ENCODE results near the gene DUSP2. TPM values are rescaled to one million over a fixed set of nuclear protein-coding genes. Genes with fewer than 3 reads are reported as not detected.

DUSP2 gene
- total and polyA plus RNA-seq, 8 donors, result 0.82 to 5.7 (median 1.7) TPM

DNA sequence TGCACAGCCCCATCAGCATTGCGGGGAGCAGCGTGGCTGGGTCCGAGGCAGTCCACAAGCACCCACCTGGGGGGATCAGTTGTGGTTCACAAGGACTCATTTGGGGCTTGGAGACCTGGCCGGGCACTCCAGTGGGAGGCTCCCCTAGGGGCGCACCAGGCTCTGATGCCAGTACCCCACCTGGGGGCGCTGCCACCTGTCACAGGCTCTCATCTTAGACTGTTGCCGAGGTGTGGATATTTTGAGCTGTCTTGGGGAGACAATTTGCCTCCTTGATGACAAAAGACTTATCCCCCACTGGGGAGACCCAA lies 31.9 kb downstream of the DUSP2 start:
- H3K27me3 ChIP-seq, result peaks cover 18 to 48% of the 10 kb centered on the region in 2 donors
- peak in 2 of 4 donors; percentile 32 to 53 for DNase-seq
- H3K27ac ChIP-seq, result no peak overlapping the region
- H3K4me3 ChIP-seq, result no peak overlapping the region
- H3K9me3 ChIP-seq, result no peaks in the 10 kb centered on the region
- ATAC-seq, result no peak
- intact Hi-C loops (cut with DNase I), result no loop called here
- no peaks in the 10 kb centered on the region for H3K36me3 ChIP-seq
- TF ChIP-seq, protein P1, sequence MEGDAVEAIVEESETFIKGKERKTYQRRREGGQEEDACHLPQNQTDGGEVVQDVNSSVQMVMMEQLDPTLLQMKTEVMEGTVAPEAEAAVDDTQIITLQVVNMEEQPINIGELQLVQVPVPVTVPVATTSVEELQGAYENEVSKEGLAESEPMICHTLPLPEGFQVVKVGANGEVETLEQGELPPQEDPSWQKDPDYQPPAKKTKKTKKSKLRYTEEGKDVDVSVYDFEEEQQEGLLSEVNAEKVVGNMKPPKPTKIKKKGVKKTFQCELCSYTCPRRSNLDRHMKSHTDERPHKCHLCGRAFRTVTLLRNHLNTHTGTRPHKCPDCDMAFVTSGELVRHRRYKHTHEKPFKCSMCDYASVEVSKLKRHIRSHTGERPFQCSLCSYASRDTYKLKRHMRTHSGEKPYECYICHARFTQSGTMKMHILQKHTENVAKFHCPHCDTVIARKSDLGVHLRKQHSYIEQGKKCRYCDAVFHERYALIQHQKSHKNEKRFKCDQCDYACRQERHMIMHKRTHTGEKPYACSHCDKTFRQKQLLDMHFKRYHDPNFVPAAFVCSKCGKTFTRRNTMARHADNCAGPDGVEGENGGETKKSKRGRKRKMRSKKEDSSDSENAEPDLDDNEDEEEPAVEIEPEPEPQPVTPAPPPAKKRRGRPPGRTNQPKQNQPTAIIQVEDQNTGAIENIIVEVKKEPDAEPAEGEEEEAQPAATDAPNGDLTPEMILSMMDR (IDR thresholded peaks at IDR 0.05), result no peak
- peaks cover 4 to 15% of the 10 kb centered on the region in 2 donors for H3K4me1 ChIP-seq

DNA sequence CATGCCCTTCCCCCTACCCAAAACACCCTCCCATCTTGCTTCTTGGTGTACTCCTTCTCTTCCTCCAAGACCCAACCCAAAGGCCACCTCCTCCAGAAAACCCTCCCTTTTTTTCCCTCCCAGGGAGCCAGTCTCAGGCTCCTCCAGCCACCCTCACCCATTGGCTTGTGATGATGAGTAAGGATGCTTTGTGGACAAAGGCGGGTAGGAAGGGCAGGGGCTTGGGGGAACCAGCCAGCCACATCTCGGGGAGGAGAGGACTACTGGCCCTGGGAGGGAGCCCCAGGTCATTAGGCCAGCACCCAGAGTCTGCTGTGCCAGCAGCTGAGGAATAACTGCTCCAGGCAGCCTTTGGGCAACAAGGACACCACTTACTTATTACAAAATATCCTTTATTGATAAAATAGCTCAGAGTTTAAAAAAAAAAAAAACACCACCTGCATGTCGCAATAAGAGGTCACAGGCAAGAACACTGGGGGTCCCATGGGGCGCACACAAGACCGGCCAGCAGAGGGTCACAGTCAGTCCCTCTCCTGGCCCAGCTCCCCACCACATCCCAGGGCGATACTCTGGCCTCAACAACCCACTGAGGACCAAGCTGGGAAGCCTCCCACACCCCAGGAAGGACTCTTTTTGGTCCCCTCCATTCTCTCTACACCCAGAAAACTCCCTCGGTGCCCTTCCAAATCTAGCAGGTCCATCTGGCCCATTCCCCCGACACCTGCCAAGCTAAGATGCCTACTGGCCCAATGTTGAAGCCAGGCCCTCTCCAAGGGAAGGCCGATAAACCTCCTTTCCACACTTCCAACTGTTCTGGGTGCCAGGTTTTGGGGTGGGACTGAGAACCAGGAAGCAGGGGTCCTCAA lies 32.5 kb downstream of the DUSP2 start:
- no peaks in the 10 kb centered on the region for H3K36me3 ChIP-seq
- no peaks in the 10 kb centered on the region for H3K9me3 ChIP-seq
- no peak overlapping the region for H3K4me3 ChIP-seq
- TF ChIP-seq, protein P1 (IDR thresholded peaks at IDR 0.05), result no peak
- ATAC-seq, result no peak
- intact Hi-C loops (cut with DNase I), result no loop called here
- H3K27ac ChIP-seq, result no peak overlapping the region
- peak in 1 of 4 donors; percentile 23 for DNase-seq
- peaks cover 4 to 15% of the 10 kb centered on the region in 2 donors for H3K4me1 ChIP-seq
- H3K27me3 ChIP-seq, result peaks cover 18 to 48% of the 10 kb centered on the region in 2 donors

DNA sequence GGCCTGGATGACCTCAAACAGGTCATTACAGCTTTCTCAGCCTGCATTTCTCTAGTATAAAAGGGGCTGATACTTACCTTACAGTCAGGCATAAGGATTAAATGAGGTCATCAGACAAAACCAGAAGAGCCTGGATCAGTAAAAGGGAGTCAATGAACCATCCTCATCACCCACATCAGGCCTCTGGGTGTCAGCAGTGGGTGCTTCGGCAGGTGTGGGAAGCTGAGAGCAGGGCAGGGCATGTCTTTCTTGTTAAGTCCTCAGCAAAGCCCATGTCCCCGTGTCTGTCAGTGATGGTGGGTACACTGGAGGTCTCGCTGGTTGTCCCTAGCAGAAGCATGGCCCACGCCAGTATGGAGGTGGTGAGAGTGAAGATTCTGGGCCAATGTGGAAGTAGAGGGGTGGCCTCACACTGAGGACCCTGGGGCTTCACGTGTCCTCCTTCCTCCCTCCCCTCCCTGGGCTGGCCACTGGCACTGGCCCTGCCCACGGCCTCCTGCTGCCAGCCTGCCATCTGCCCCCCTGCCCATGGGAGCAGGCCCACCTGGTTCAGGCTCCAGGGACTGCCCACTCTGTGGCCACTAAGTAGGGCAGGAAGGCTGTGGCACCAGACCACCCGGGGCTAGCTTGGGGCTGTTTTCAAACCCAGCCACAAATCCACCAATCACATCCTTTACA lies 33.3 kb downstream of the DUSP2 start:
- no peaks in the 10 kb centered on the region for H3K36me3 ChIP-seq
- peaks cover 4 to 11% of the 10 kb centered on the region in 2 donors for H3K4me1 ChIP-seq
- intact Hi-C loops (cut with DNase I), result no loop called here
- peaks cover 18 to 41% of the 10 kb centered on the region in 2 donors for H3K27me3 ChIP-seq
- H3K27ac ChIP-seq, result no peak overlapping the region
- ATAC-seq, result no peak
- DNase-seq, result peak in 2 of 4 donors; percentile 13 to 59
- no peak overlapping the region for H3K4me3 ChIP-seq
- TF ChIP-seq, protein P1 (IDR thresholded peaks at IDR 0.05), result no peak
- H3K9me3 ChIP-seq, result no peaks in the 10 kb centered on the region

DNA sequence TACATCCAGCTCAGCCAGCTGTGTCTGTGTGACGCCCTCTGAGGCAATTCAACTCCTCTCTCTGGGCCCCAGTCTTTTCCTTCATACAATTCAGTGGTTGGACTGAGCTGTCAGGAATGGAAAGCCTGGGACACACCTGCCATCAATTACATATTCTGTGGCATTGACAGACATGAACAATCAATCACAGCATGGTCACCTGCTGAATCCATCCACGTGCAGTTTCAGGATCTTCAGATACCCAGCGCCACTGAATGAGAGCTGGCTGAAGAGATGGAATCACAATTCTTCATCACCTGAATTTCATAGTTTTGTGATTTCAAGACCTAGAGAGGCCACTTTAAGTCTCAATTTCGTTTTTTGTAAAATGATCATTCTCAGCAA lies 34.0 kb downstream of the DUSP2 start:
- H3K36me3 ChIP-seq, result no peaks in the 10 kb centered on the region

More for the DNA sequence above, 34.0 kb downstream of the DUSP2 start:
- no peaks in the 10 kb centered on the region for H3K9me3 ChIP-seq
- H3K4me3 ChIP-seq, result no peak overlapping the region
- H3K27me3 ChIP-seq, result peaks cover 12 to 34% of the 10 kb centered on the region in 2 donors
- H3K27ac ChIP-seq, result no peak overlapping the region
- intact Hi-C loops (cut with DNase I), result no loop called here
- DNase-seq (no peak), ATAC-seq (no peak)
- TF ChIP-seq, protein P1 (IDR thresholded peaks at IDR 0.05), result no peak
- H3K4me1 ChIP-seq, result peaks cover 3 to 4% of the 10 kb centered on the region in 2 donors

All from left lung (tissue), 10 donors.